ENCODE data around the gene TULP3.

The TULP3 gene

DNA sequence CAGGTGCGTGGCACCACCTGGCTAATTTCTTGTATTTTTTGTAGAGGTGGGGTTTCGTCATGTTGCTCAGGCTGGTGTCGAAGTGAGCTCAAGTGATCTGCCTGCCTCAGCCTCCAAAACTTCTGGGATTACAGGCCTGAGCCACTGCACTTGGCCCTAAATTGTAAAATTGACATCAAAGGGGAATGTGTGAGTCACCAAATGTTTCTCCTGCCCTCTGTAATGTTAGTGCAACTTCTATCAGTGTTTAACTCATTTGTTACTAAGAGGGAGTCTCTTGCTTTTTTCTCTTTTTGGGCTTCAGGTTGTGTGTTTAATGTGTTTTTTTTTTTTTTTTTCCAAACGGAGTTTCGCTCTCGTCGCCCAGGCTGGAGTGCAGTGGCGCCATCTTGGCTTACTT is 2.3 kb downstream of the TULP3 start (continued):
- TF ChIP-seq HOXA7 (CRISPR knock-in tag; IDR thresholded peaks at IDR 0.05; ENCODE audit: borderline replicate concordance) (no peak), ZBTB8A (tag by site-specific recombination; IDR thresholded peaks at IDR 0.05) (no peak), ZNF239 (tag by site-specific recombination; IDR thresholded peaks at IDR 0.05) (no peak), EGR2 (tag by site-specific recombination; IDR thresholded peaks at IDR 0.05; ENCODE audit: low read depth) (no peak), OVOL3 (tag by site-specific recombination; IDR thresholded peaks at IDR 0.05) (no peak), KLF7 (tag by site-specific recombination; IDR thresholded peaks at IDR 0.05; ENCODE audit: borderline replicate concordance) (no peak), ZNF560 (tag by site-specific recombination; IDR thresholded peaks at IDR 0.05; ENCODE audit: borderline replicate concordance) (no peak), ZNF16 (tag by site-specific recombination; IDR thresholded peaks at IDR 0.05; ENCODE audit: low read depth) (no peak), ZNF394 (tag by site-specific recombination; IDR thresholded peaks at IDR 0.05; ENCODE audit: borderline replicate concordance) (peak; percentile 22; the same call in 1 of the 2 replicates), ZNF791 (tag by site-specific recombination; IDR thresholded peaks at IDR 0.05) (no peak), OSR2 (tag by site-specific recombination; IDR thresholded peaks at IDR 0.05) (peak; percentile 18; the same call in 1 of the 2 replicates), ZBTB1 (tag by site-specific recombination; IDR thresholded peaks at IDR 0.05) (no peak), SETDB1 (IDR thresholded peaks at IDR 0.05; ENCODE audit: insufficient read length, low read length) (no peak), ZNF416 (tag by site-specific recombination; IDR thresholded peaks at IDR 0.05) (no peak), HOXC10 (CRISPR knock-in tag; IDR thresholded peaks at IDR 0.05) (no peak), ZFP37 (tag by site-specific recombination; IDR thresholded peaks at IDR 0.05) (no peak), ZNF366 (tag by site-specific recombination; conservative IDR thresholded peaks at IDR 0.05) (peak; percentile 54), ZNF341 (tag by site-specific recombination; IDR thresholded peaks at IDR 0.05; ENCODE audit: low read depth) (no peak), ZNF175 (tag by site-specific recombination; IDR thresholded peaks at IDR 0.05) (no peak), ZNF324 (tag by site-specific recombination; IDR thresholded peaks at IDR 0.05) (peak; percentile 65; the same call in 1 of the 2 replicates), ZNF155 (tag by site-specific recombination; IDR thresholded peaks at IDR 0.05) (no peak), ZNF664 (tag by site-specific recombination; IDR thresholded peaks at IDR 0.05) (peak; percentile 71), ZNF585B (tag by site-specific recombination; IDR thresholded peaks at IDR 0.05) (no peak), ZNF501 (tag by site-specific recombination; IDR thresholded peaks at IDR 0.05) (no peak), ZNF292 (tag by site-specific recombination; IDR thresholded peaks at IDR 0.05; ENCODE audit: borderline replicate concordance, low read depth) (no peak), ZFP69B (tag by site-specific recombination; IDR thresholded peaks at IDR 0.05) (0 out of 2 replicates have a peak, but pooled peaks have one; percentile 50), ZNF629 (tag by site-specific recombination; IDR thresholded peaks at IDR 0.05) (peak; percentile 45; the same call in 1 of the 2 replicates), SP7 (tag by site-specific recombination; IDR thresholded peaks at IDR 0.05) (peak; percentile 78), FEZF1 (tag by site-specific recombination; IDR thresholded peaks at IDR 0.05) (no peak), ZNF768 (tag by site-specific recombination; IDR thresholded peaks at IDR 0.05) (no peak), ZNF544 (tag by site-specific recombination; IDR thresholded peaks at IDR 0.05) (no peak), ZNF335 (tag by site-specific recombination; conservative IDR thresholded peaks at IDR 0.05) (peak; percentile 56), TCF7L2 (IDR thresholded peaks at IDR 0.05; ENCODE audit: borderline replicate concordance, low read depth, low read length) (no peak), ZNF391 (tag by site-specific recombination; IDR thresholded peaks at IDR 0.05; ENCODE audit: borderline replicate concordance, low read depth) (no peak)
- TF ChIP-seq, protein P1, sequence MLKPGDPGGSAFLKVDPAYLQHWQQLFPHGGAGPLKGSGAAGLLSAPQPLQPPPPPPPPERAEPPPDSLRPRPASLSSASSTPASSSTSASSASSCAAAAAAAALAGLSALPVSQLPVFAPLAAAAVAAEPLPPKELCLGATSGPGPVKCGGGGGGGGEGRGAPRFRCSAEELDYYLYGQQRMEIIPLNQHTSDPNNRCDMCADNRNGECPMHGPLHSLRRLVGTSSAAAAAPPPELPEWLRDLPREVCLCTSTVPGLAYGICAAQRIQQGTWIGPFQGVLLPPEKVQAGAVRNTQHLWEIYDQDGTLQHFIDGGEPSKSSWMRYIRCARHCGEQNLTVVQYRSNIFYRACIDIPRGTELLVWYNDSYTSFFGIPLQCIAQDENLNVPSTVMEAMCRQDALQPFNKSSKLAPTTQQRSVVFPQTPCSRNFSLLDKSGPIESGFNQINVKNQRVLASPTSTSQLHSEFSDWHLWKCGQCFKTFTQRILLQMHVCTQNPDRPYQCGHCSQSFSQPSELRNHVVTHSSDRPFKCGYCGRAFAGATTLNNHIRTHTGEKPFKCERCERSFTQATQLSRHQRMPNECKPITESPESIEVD (tag by site-specific recombination; IDR thresholded peaks at IDR 0.05): peak; percentile 82
- TF ChIP-seq, protein P2, sequence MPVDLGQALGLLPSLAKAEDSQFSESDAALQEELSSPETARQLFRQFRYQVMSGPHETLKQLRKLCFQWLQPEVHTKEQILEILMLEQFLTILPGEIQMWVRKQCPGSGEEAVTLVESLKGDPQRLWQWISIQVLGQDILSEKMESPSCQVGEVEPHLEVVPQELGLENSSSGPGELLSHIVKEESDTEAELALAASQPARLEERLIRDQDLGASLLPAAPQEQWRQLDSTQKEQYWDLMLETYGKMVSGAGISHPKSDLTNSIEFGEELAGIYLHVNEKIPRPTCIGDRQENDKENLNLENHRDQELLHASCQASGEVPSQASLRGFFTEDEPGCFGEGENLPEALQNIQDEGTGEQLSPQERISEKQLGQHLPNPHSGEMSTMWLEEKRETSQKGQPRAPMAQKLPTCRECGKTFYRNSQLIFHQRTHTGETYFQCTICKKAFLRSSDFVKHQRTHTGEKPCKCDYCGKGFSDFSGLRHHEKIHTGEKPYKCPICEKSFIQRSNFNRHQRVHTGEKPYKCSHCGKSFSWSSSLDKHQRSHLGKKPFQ (tag by site-specific recombination; IDR thresholded peaks at IDR 0.05): no peak
- TF ChIP-seq, protein P3, sequence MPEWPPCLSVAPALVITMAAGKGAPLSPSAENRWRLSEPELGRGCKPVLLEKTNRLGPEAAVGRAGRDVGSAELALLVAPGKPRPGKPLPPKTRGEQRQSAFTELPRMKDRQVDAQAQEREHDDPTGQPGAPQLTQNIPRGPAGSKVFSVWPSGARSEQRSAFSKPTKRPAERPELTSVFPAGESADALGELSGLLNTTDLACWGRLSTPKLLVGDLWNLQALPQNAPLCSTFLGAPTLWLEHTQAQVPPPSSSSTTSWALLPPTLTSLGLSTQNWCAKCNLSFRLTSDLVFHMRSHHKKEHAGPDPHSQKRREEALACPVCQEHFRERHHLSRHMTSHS (tag by site-specific recombination; IDR thresholded peaks at IDR 0.05): no peak
- TF ChIP-seq, protein P4, sequence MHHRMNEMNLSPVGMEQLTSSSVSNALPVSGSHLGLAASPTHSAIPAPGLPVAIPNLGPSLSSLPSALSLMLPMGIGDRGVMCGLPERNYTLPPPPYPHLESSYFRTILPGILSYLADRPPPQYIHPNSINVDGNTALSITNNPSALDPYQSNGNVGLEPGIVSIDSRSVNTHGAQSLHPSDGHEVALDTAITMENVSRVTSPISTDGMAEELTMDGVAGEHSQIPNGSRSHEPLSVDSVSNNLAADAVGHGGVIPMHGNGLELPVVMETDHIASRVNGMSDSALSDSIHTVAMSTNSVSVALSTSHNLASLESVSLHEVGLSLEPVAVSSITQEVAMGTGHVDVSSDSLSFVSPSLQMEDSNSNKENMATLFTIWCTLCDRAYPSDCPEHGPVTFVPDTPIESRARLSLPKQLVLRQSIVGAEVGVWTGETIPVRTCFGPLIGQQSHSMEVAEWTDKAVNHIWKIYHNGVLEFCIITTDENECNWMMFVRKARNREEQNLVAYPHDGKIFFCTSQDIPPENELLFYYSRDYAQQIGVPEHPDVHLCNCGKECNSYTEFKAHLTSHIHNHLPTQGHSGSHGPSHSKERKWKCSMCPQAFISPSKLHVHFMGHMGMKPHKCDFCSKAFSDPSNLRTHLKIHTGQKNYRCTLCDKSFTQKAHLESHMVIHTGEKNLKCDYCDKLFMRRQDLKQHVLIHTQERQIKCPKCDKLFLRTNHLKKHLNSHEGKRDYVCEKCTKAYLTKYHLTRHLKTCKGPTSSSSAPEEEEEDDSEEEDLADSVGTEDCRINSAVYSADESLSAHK (tag by site-specific recombination; IDR thresholded peaks at IDR 0.05): no peak
